ENCODE measurements around the gene ARL15. TPM values are rescaled to one million over a fixed set of nuclear protein-coding genes. Genes with fewer than 3 reads are reported as not detected.

The ARL15 gene
- total RNA-seq, 6 experiments from 2014 or later: 9.8 to 16.0 (median 13.4) TPM

DNA sequence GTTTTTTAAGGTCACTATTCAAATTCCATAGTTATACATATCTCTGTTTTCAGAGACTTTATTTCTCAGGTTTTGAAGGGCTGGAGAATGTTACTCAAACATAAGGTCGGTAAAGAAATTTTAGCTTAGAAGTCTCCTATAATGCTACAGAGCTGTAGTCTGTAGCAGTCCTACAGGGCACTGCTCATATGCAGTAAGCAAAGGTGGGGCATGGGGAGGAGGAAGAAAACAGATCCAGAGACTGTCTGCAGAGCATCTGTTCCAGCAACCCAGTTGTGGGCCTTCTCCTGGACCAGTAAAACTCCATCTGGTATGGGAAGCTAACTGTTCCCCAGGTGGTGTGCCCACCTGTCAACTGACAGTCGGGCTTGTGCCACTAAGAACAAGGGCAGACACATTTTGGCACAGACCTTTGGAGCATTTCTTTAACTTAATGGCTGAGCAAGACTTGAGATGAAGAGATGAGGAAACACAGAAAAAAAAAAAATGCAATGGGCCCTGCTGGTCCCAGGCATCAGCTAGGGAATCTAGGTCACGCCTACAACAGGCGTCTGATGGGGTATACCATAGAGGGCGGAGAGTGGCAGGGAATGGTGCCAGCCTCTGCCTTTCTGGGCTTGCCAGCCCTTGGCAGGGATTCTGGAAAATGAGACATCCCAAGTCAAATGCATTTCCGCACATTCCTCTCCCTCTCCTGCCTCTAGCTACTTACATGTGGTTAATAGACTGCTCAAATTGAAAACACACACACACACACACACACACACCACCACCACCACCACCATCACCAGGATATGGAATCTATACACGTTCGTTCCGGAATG lies 218.9 kb downstream of the ARL15 start:
- H3K27ac Mint-ChIP-seq: no peak overlapping the region

DNA sequence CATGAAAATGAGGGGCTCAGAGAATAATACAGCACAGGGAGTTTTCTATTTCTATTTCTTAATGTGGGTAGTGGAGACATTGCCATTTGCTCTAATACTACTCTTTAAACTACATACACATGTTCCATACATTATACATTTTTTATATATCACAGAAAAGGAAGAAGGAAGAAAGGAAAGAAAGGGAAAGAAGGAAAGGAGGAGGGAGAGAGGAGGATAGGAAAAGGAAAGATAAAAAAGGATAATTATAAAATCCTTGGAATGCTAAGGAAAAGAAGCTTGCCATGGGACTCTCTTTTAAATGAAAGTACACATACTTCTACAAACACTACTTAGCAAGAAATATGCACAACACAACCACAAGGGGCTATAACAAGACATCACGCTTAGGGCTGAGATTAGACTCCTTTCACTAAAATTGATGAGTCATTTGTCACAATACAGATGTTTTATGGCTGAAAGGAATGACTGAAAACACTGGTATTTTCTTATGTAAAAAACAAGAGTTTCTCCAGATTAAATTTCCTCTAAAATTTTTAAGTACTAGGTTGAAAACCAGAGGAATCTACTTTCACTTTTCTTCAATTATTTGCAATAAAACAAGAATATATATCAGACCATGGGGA lies 219.8 kb downstream of the ARL15 start:
- Mint-ChIP-seq H3K9me3 (no peaks in the 10 kb centered on the region), H3K27me3 (ENCODE audit: insufficient read depth) (no peaks in the 10 kb centered on the region), H3K36me3 (ENCODE audit: low read depth) (peaks cover 3% of the 10 kb centered on the region; the same call in 1 of the 2 replicates), H3K27ac (peak overlapping the region; percentile 17; the same call in 1 of the 2 replicates), H3K4me1 (ENCODE audit: low read depth) (peaks cover 68% of the 10 kb centered on the region), H3K4me3 (peak overlapping the region; percentile 29)
- TF ChIP-seq, protein P1, sequence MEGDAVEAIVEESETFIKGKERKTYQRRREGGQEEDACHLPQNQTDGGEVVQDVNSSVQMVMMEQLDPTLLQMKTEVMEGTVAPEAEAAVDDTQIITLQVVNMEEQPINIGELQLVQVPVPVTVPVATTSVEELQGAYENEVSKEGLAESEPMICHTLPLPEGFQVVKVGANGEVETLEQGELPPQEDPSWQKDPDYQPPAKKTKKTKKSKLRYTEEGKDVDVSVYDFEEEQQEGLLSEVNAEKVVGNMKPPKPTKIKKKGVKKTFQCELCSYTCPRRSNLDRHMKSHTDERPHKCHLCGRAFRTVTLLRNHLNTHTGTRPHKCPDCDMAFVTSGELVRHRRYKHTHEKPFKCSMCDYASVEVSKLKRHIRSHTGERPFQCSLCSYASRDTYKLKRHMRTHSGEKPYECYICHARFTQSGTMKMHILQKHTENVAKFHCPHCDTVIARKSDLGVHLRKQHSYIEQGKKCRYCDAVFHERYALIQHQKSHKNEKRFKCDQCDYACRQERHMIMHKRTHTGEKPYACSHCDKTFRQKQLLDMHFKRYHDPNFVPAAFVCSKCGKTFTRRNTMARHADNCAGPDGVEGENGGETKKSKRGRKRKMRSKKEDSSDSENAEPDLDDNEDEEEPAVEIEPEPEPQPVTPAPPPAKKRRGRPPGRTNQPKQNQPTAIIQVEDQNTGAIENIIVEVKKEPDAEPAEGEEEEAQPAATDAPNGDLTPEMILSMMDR (IDR thresholded peaks at IDR 0.05): peak; percentile 75
- DNase-seq: peak; percentile 78

More for the DNA sequence above, 218.9 kb downstream of the ARL15 start:
- no peaks in the 10 kb centered on the region for H3K9me3 Mint-ChIP-seq
- TF ChIP-seq, protein P1 (IDR thresholded peaks at IDR 0.05): no peak
- H3K4me1 Mint-ChIP-seq (ENCODE audit: low read depth): peaks cover 63% of the 10 kb centered on the region
- no peaks in the 10 kb centered on the region for H3K27me3 Mint-ChIP-seq (ENCODE audit: insufficient read depth)
- peaks cover 3% of the 10 kb centered on the region; the same call in 1 of the 2 replicates for H3K36me3 Mint-ChIP-seq (ENCODE audit: low read depth)
- no peak for DNase-seq
- H3K4me3 Mint-ChIP-seq: peak overlapping the region; percentile 29; the same call in 1 of the 2 replicates

DNA sequence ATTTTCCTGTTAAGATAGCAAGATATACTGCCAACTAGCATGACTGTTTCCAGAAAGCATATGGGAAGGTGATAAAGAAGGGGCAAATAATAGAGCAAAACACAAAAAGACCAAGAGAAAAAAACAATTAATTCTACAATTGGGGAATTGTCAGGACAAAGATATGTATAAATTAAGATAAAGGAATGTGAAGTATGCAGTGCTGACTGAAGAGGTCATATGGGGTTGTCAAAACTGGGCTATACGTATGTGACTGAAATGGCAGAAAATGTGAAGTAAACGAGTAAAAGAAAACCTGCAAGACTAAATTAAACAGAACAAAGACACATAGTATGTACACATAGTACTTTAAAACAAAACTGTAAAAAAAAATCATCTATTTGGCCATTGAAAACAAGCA lies 222.3 kb downstream of the ARL15 start:
- no peaks in the 10 kb centered on the region for H3K9me3 Mint-ChIP-seq
- TF ChIP-seq, protein P1 (IDR thresholded peaks at IDR 0.05): no peak
- DNase-seq: no peak
- H3K27ac Mint-ChIP-seq: peak overlapping the region; percentile 86
- peaks cover 3% of the 10 kb centered on the region; the same call in 1 of the 2 replicates for H3K36me3 Mint-ChIP-seq (ENCODE audit: low read depth)
- peaks cover 78% of the 10 kb centered on the region for H3K4me1 Mint-ChIP-seq (ENCODE audit: low read depth)
- H3K27me3 Mint-ChIP-seq (ENCODE audit: insufficient read depth): no peaks in the 10 kb centered on the region
- H3K4me3 Mint-ChIP-seq: peak overlapping the region; percentile 75

DNA sequence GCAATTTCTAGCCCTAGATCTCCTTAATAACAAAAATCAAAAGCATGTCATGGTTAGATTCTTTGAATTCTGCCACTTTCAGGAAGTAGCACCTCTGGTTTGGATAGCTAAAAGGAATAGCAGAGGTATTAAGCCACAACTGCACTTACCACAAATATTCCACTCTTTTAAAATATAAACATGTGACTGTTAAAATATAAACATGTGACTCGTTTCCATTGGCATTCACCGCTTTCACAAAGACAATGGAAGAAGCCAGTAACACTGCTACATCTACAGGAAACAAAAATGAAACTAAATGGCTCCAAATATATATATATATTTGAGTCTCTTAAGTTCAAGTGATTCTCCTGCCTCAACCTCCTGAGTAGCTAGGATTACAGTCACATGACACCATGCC lies 222.9 kb downstream of the ARL15 start:
- peak; percentile 83 for DNase-seq
- Mint-ChIP-seq H3K9me3 (no peaks in the 10 kb centered on the region), H3K4me1 (ENCODE audit: low read depth) (peaks cover 71% of the 10 kb centered on the region), H3K27ac (peak overlapping the region; percentile 86), H3K36me3 (ENCODE audit: low read depth) (peaks cover 3% of the 10 kb centered on the region; the same call in 1 of the 2 replicates), H3K27me3 (ENCODE audit: insufficient read depth) (no peaks in the 10 kb centered on the region), H3K4me3 (peak overlapping the region; percentile 75)
- TF ChIP-seq, protein P1 (IDR thresholded peaks at IDR 0.05): no peak

DNA sequence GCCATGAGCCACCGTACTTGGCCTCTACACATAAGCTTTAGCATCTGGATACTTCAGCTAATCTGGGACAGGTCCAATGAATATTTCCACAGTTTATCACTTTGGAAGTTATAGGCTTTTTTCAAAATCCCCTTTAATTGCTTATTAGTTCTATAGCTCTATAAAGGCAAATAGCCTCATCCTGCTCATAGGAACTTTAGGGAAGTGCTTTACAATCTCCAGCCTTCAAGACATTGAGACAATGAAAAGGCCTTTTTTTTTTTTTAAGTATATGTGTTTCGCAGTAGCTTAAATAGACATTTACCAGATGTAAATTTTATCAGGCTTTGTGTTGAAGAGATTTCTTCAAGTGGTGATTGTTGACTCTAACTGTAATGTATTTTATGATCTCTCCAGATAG lies 224.2 kb downstream of the ARL15 start:
- Mint-ChIP-seq H3K27me3 (ENCODE audit: insufficient read depth) (no peaks in the 10 kb centered on the region), H3K36me3 (ENCODE audit: low read depth) (peaks cover 5% of the 10 kb centered on the region; the same call in 1 of the 2 replicates), H3K4me3 (no peak overlapping the region), H3K9me3 (no peaks in the 10 kb centered on the region), H3K27ac (no peak overlapping the region; the same call in 1 of the 2 replicates), H3K4me1 (ENCODE audit: low read depth) (peaks cover 59% of the 10 kb centered on the region)
- TF ChIP-seq, protein P1 (IDR thresholded peaks at IDR 0.05): no peak
- no peak for DNase-seq

Data from HFFc6 (cell line).